ENCODE measurements around the gene GLP1R.

DNA sequence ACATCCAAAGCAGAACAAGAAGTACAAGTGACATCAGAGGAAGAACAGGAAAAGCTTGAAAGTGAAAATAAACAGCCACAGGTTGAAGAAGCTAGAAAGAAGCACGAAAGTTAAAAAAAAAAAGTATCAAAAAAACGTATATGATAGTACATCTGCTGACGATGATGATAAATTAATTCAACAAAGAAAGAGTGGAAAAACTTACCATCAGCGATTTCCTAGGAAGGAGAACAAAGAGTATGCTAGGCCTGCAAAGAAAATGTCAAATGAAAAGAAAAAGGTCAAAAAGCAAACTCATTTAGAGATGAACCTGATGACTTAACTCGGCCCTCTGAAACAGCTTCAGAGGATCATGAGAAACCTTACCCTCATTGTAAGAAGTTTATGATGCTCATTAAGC, 62.7 kb downstream of the GLP1R start:
- TF ChIP-seq, protein P1, sequence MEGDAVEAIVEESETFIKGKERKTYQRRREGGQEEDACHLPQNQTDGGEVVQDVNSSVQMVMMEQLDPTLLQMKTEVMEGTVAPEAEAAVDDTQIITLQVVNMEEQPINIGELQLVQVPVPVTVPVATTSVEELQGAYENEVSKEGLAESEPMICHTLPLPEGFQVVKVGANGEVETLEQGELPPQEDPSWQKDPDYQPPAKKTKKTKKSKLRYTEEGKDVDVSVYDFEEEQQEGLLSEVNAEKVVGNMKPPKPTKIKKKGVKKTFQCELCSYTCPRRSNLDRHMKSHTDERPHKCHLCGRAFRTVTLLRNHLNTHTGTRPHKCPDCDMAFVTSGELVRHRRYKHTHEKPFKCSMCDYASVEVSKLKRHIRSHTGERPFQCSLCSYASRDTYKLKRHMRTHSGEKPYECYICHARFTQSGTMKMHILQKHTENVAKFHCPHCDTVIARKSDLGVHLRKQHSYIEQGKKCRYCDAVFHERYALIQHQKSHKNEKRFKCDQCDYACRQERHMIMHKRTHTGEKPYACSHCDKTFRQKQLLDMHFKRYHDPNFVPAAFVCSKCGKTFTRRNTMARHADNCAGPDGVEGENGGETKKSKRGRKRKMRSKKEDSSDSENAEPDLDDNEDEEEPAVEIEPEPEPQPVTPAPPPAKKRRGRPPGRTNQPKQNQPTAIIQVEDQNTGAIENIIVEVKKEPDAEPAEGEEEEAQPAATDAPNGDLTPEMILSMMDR (IDR thresholded peaks at IDR 0.05; ENCODE audit: poor library complexity, severe bottlenecking) = no peak
- TF ChIP-seq POLR2AphosphoS5 (IDR thresholded peaks at IDR 0.05) (no peak), EZH2 (IDR thresholded peaks at IDR 0.05; ENCODE audit: borderline replicate concordance, insufficient read depth, low read length, poor library complexity, severe bottlenecking) (no peak)

All from neural cell (in vitro differentiated cells).